SKM-1 (cell line): Measurements from ENCODE around the gene ZNF511.
"Not testable (repeated sequence)": the region's sequence is repeated elsewhere in the genome, so short reads cannot be mapped to it uniquely, and the experiment has no call there.

Source experiments
- DNase-seq: peaks from one replicate; lab custom pipeline; 2025; ENCODE audit not compliant: unreplicated experiment; lab: John Stamatoyannopoulos, UW

The ZNF511 gene

GRCh38 chr10:133313192-133313591 is 4.5 kb downstream of the ZNF511 start:
- no peak for DNase-seq

- DNase-seq = no peak
Observed at GRCh38 chr10:133314911-133315310, 6.2 kb downstream of the ZNF511 start.

- DNase-seq = no peak
Observed at GRCh38 chr10:133315847-133316246, 7.1 kb downstream of the ZNF511 start.

- no peak for DNase-seq
Observed at GRCh38 chr10:133316266-133316665, 7.6 kb downstream of the ZNF511 start.

- DNase-seq = no peak
Observed at GRCh38 chr10:133316732-133317131, 8.0 kb downstream of the ZNF511 start.

DNA sequence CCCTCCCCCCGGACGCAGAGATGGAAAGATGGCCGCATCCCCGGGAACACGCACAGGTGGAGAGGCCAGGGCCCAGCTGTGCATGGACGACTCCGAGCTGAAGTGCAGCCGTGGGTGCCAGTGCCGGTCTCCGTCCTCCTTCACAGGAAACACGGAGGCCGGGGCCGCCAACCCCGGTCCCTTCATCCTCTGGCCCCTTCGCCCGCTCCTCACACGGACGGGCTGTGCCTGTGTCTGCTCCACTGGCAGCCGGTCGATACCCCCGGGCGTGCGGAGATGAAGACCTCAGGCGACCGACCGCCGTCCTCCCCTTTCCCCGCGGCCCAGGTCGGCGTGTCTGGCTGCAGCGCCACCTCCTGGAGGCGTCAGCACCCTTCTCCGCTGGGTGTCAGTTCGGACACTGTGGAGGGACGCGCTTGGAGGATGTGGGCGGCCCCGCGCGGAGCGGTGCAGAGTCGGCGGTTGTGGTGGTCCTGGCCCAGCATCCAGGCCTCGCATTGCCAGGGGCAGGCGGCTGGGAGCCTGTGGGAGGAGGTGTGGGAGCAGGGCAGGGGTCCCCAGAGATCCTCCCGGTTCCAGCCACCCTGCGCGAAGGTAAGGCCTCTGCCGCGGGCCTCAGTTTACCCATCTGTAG is 9.9 kb downstream of the ZNF511 start:
- DNase-seq = peak; percentile 26

GRCh38 chr10:133320852-133321422 is 12.2 kb downstream of the ZNF511 start:
- not testable (repeated sequence) for DNase-seq

- DNase-seq = not testable (repeated sequence)
Observed at GRCh38 chr10:133322064-133322709, 13.5 kb downstream of the ZNF511 start.

DNA sequence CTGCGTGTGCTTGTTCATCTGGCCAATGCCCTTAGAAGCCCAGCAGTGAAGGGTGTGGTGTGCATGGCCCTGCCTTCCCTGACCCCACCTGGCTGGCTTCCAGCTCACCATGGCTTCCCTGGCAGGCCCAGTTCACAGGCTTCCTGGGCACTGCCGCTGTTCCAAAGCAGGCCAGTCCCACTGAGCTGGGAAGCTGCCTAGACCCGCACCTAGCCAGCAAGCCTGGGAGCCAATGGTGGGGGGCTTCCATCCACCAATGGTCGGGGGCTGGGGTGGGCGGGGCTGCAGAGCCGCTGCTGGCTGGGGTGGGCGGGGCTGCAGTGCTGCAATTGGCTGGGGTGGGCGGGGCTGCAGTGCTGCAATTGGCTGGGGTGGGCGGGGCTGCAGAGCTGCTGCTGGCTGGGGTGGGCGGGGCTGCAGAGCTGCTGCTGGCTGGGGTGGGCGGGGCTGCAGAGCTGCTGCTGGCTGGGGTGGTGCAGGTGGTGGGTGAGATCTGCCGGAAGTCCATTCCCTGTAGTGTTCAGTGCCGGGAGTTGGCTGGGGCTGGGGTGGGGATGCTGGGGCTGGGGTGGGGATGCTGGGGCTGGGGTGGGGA is 15.6 kb downstream of the ZNF511 start:
- no peak for DNase-seq

- DNase-seq = no peak
Observed at GRCh38 chr10:133324857-133325260, 16.1 kb downstream of the ZNF511 start.

DNA sequence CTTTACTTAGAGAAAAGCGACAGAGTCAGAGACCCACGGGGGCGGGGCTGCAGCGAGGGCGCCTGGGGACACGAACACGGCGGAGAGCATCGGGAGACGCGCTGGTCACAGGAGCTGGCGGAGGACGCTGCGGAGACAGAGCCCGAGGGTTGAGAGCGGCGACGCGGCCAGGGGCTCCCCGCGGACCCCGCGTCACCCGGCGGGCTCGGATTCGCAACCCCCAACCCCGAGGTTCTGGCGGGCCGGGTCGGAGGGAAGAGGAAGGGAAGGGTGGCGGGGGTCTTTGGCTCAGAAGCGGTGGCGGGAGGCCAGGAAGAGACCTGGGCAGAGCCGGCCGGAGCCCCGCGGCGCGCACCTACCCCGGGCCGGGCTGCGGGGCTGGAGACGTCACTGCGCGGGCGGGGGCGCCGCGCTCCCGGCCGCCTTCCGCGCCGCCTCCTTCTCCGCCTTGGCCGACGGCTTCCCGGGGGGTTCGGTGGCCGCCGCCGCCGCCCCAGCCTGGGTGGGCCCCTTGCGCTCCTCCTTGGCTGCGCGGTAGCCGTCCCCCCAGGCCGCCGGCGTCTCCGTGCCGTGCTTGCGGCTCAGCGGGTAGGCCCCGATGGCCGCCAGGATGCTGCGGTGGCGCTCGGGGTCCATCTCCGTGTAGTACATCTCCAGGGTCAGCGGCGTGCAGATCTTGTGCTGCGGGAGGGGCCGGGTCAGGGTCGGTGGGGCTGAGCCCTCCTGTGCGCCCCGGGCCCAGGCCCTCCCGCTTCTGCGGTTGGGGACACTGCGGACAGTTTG is 16.9 kb downstream of the ZNF511 start:
- DNase-seq = no peak

GRCh38 chr10:133326223-133326551 is 17.5 kb downstream of the ZNF511 start:
- DNase-seq = no peak

GRCh38 chr10:133326745-133327650 is 18.3 kb downstream of the ZNF511 start:
- no peak for DNase-seq

DNA sequence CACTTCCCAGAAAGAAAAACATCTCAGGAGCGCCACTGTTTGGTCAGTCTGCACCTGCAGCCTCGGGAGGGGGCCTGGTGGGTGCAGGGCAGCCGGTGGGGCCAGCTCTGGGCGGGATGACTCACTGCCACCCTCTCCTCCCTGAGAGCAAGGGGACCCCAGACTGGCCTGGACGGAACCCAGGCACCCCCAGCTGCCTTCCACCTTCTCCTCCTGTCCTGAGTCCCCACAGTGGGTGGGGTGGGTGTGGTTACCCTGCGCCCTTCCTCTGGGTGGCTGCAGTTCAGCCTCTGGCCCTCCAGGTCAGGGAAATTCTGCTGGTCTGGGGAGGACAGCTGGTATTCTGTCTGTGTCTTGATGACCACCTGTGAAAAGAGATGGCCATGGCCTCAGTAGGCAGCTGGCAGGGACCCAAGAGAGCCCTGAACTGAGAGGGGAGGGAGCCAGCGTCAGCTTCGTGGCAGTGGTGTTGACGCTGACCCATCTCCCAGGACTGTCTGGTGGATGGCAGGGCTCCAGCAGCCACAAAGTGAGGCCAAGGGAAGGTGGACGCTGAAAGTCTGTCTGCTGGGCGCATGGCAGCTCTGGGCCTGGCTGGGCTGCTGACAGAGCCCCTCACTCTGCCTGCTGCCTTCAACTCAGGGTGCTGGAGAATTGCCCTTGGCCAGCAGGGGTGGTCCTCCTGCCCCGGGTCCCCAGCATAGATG is 19.1 kb downstream of the ZNF511 start:
- no peak for DNase-seq

DNA sequence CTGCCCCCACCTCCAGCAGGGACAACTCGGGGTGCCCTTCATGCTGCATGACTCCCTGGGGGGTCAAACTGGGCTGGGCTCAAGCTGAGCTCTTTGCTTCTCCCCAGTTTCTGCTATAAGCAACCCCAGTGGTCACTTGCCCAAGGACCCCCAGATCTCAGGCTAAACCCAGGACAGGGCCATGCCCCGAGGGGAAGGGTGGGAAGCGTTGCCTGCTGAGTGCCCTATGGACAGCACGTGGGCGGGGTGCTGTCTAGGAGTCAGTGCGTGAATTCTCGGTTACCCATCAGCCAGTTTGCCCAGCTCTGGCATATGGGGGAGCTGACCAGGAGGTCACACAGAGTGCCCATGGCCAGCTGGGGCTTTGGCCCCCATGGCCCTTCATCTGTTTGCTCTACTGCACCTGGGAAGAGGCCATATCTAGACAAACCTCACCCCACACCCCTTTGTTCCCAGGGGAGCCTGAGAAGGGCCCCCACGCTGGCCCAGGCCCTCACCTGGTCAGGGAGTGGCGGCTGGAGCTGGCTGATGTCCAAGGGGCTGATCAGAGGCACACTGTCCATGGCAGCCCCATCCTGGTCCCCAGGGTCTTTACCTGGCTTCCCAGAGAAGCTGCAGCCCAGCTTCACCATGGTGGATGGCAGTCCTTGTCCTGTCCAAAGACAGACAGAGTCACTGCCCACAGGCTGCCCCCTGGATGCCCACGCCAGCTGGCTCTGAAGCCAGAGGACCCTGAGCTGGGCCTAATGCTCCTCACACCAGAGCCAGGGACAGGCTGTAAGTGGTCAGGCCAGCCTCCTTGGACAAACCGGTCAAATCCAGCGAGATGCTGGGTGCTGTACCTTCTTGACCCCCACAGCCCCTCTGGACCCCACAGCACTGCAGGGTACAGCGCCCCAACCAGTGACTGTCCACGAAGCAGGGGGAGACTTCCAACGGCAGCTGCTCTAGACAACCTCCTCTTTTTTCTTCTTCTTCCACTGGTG is 19.9 kb downstream of the ZNF511 start:
- no peak for DNase-seq

- peak; percentile 71 for DNase-seq
Observed at GRCh38 chr10:133329491-133330202, 20.9 kb downstream of the ZNF511 start.

DNA sequence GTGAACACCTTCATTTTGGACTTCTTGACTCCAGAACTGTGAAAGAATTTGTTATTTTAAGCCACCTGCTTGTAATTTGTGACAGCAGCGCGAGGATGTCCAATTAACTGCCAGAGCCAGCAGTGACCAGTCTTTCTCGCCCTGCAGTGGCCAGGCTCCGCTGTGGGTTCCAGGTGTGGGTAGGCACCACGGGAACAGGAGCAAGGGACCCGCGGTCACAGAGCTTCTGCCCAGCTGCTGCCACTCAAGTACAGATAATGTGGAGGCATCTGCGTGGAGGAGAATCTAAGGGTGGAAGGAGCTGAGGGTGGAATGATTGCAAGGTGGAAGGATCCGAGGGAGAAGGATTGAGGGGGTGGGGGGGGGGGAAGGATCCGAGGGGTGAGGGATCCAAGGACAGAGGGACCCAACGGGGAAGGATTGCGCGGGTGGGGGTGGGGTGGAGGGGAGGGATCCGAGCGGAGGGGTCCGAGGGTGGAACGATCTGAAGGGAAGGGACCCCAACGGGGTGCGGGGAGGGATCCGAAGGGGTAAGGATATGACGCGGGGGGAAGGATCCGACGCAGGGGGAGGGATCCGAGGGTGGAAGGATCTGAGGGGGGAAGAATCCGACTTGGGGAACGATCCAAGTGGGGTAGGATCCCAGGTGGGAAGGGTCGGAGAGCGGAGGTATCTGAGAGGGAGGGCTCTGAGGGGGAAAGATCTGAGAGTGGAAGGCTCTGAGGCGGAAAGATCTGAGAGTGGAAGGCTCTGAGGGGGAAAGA is 24.4 kb downstream of the ZNF511 start:
- DNase-seq = no peak
